ENCODE data around the gene GLI1. TPM values are rescaled to one million over a fixed set of nuclear protein-coding genes. Genes with fewer than 3 reads are reported as not detected.

The GLI1 gene
- total RNA-seq, 1 donor from 2014 or later: 0.83 TPM

Small RNAs within 50 kb of the gene (microRNA-seq; reads per million reads assigned to microRNA genes)
- not detected for gene MIR616
- gene MIR6758: not detected

Other genes with a start within 250 kb of the GLI1 start
- 20.0 TPM for gene NXPH4, start 243.0 kb upstream of the GLI1 start, total RNA-seq
- 38.8 TPM for gene SHMT2, start 230.1 kb upstream of the GLI1 start, total RNA-seq
- 0.94 TPM for gene STAC3, start 208.6 kb upstream of the GLI1 start, total RNA-seq
- gene R3HDM2, start 28.7 kb upstream of the GLI1 start, total RNA-seq: 77.7 TPM
- not detected for gene INHBC, start 25.0 kb upstream of the GLI1 start, total RNA-seq
- 0.73 TPM for gene INHBE, start 4.5 kb upstream of the GLI1 start, total RNA-seq
- gene ARHGAP9, start 20.1 kb downstream of the GLI1 start, total RNA-seq: 5.9 TPM
- 89.2 TPM for gene MARS1, start 28.3 kb downstream of the GLI1 start, total RNA-seq
- 24.0 TPM for gene DDIT3, start 60.7 kb downstream of the GLI1 start, total RNA-seq
- gene MBD6, start 63.0 kb downstream of the GLI1 start, total RNA-seq: 39.9 TPM
- gene DCTN2, start 87.4 kb downstream of the GLI1 start, total RNA-seq: 100 TPM
- 0.22 TPM for gene KIF5A, start 90.3 kb downstream of the GLI1 start, total RNA-seq
- 17.9 TPM for gene PIP4K2C, start 131.4 kb downstream of the GLI1 start, total RNA-seq
- 31.0 TPM for gene DTX3, start 145.0 kb downstream of the GLI1 start, total RNA-seq
- 15.0 TPM for gene ARHGEF25, start 151.7 kb downstream of the GLI1 start, total RNA-seq
- gene B4GALNT1, start 173.4 kb downstream of the GLI1 start, total RNA-seq: 11.1 TPM
- 133 TPM for gene OS9, start 234.3 kb downstream of the GLI1 start, total RNA-seq

Measured in cardiac septum (tissue), 1 donor.